ENCODE measurements around the gene PEMT.

PEMT gene

DNA sequence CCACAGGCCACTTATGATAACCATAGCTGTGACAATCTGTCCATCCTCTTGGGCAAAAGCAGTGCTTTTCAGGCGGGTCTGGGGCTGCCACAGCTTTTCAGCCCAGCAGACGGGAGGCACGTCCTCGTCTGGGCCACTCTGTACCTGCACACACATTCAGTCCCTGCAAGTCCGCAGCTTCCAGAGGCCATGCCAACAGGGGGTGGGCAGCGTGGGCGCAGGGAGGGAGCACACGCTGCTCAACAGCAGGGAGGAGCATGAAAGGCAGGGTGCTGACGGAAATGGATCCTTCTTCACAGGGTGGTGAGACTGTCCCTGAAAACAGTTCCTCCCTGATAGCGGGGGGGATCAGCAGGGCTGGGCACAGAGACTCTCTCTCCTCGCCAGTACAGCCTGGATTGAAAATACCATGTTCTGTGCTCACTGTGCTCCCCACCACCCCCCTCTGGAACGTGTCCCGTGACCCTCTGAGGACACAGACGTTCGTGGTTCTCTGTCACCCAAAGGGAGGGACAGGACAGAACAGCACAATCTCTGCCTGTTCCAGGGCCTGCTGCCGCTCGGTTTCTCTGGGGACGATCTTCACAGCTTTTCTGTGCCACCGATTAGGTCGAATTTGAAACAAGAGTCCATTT, 41.7 kb downstream of the PEMT start:
- DNase-seq, result no peak

DNA sequence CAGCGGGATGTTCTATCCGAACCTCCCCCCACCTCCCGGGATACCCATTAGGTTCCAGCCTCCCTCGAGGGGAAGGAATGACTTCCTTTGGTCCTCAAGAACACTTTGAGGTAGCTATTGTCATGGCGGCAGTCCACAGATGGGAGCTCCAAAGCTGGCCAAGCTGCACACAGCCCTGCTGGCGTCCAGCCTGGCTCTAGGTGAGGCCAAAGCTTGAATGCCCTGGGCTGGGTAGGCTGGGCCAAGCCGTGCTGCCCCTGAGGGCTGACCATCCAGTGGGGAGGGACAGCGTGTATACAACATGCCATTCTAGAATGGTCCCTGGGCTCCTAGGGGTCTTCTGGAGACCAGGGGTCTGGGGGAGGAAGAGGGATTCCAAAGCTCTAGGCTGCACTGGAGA, 43.5 kb downstream of the PEMT start:
- no peak for DNase-seq

DNA sequence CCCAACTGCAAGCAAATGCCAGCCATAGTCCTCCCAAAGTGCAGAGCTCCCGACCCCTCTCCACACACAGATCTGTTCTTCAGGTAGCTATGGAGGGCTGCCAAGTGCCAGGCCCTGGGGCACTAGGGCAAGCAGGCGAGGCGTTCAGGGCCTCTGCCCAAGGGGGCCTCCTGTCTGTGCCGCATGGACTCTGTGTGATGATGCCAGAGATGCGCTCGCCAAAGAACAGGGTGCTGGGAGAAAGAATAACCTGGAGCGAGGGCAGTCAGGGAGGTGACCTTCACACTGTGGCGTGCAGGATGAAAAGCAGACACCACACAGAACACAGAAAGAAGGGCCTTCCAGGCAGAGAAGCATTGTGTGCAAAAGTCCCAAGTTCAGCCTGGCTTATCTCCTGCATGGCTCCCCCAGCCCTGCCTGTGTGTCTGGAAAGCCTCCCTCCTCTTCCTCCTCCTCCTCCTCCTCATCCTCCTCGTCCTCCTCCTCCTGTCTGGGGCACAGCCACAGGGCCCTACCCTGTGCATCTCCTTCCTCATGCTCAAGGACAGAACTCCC, 44.2 kb downstream of the PEMT start:
- DNase-seq, result no peak

DNA sequence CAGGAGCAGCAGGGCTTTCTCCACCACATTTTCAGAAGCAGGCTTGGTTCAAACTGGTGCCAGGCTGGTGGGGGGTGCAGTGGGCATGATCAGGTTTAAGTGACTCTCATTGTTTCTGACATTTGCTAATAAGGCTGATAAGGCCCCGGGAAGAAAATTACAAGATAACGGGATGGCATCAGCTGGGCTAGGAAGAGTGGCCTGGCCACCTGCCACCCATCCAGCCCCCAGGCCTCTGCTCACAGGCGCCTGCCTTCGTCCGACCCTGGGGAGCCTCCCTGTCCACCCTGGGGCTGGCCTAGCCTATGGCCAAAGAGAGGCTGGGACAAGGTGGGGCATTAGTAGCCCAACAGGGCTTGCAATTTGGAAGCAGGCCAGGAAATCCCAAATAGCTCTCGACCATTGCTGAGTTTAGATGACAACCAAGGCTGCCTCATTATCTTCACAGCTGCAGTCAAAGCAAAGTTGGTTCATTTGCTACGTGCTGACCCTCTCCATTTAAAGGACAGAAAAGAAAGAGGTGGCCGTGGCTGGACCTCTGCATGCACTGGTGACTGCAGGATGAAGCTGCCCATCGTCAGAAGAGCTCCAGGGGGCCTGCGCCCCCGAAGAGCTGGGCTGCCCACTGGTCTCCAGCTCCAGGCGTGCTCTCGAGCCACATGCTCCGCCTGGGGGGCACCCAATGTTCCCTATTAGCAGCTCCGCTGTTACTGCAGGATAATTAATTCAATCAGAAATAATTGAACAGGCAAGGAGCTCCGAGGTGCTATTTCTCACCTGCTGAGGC, 44.9 kb downstream of the PEMT start:
- DNase-seq, result no peak

DNA sequence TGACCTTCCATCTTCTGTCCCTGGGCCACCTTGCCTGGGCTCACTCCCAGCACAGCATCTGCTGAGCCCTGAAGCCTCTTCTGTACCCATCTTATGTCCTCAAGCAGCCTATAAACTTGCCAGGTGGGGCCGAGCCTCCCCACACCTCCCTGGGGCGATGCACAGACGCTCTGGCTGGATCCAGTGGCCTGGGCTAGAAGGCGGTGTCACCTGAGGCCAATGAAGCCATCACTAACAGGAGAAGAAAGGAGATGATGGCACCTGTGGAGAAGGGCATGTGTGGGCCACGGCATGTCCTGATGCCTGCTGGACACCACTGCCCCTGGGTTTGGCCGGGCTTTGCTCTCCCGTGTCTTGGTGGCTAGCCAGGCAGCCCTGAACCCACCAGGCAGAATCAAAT, 45.5 kb downstream of the PEMT start:
- no peak for DNase-seq

DNA sequence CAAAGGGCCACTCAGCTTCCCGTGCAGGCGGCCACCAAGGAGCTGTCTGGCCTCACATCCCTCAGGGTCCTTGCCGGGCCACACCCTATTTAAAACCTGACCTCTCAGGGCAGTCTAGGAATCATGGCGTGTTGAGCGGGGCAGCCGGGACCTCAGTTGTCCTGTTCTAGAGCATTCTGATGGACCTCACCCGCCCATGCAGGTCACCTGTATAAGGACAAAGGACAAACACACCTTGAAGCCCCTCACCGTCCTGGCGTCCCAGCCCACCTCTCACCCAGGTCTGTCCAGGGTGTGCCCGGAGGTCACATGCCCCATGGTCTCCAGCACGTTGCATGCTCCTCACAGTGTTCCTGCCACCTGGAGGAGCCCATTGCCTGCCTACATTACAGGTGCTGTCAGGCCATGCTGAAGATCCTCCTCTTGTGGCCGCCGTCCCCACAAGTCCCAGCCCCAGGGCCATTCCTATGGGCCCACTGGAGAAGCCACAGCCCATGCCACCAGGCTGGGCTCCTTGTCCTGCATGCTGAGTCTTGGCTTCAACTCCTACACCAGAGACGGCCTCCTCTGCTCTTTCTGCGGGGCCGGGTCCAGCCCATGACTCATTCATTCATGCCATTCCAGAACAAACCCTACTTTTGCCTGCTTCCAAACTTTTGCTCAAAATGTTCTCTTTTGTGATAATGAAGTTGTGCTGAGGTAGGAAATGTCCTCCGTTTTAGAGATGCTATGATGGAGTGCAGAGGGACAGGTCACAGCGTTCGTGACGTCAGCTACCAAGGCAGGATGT, 46.3 kb downstream of the PEMT start:
- no peak for DNase-seq

DNA sequence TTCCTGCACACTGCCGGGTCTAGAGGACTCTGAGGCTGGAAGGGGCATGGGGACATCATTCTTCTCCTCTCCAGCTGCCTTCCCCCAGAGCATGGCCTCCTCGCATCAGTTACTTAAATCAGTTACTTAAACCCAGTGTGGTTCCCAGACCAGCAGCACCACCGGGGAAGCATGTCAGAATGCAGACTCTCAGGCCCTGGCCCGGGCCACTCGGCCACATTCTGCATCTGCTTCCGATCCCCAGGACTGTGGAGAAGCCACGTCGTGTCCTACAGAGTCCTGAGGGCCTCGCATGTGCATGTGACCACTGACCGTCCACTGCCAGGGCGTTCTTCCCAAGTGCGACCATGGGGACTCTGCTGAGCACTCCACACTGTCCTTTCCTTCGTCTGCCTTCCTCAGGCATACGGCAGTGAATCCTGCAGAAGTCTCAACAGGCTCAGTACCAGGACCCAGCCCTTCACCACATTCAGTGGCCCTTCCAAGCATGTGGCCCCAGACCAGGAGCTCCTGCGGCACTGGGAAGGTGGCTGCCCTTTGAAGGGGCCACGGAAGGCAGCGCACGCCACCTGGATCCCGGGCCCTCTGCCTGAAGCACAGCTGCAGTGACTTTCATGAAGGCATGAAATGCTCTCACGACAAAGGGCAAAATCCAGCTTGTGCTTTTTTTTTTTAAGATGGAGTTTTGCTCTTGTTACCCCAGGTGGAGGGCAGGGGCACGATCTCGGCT, 48.4 kb downstream of the PEMT start:
- DNase-seq, result no peak

DNA sequence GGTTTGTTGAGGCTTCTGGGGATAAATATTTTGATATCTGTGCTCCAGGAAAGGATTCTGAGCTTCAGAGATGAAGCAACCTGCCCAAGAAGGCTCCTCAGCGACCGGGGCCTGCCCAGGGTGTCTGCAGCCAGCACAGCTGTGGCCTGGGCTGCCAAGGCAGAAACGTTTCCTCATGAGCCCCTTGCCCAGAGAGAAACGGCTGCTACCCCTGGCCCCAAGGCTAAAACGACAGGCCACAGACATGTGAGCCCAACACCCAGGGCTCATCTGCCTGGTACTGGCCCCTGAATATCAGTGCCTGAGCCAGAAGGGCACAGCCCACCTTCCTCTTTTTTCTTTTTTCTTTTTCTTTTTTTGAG, 49.9 kb downstream of the PEMT start:
- DNase-seq, result no peak

DNA sequence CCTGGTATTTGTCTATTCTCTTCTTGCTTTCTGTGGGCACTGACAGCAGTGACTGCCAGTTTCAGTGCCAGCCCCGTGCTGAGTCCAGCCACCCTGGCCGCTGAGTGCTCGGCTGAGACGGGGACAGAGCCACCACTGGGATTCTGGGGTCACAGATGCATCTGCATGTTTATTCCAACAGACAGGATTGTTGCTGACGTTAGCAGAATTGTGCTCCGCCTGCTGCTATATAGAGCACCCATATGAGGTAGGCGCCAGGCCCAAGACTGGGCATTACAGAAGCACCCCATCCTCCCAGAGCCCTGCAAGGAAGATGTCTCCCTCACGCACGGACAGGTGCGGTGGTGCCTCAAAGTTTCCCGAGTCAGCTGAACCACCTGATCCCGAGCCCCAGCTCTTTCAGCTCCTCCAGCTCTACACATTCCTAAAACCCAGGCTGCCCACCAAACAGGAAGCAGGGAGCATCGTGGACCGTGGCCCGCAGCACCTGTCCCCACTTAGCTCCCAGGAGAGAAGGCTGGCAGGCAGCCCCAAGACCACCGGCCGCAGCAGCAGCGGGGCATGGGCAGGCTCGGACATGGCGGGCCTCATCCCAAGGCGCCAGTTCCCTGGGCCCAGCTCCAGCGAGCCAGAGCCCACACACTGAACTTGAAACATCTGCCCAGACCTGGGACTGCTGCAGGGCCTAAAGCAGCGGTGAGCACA, 50.4 kb downstream of the PEMT start:
- DNase-seq, result no peak

DNA sequence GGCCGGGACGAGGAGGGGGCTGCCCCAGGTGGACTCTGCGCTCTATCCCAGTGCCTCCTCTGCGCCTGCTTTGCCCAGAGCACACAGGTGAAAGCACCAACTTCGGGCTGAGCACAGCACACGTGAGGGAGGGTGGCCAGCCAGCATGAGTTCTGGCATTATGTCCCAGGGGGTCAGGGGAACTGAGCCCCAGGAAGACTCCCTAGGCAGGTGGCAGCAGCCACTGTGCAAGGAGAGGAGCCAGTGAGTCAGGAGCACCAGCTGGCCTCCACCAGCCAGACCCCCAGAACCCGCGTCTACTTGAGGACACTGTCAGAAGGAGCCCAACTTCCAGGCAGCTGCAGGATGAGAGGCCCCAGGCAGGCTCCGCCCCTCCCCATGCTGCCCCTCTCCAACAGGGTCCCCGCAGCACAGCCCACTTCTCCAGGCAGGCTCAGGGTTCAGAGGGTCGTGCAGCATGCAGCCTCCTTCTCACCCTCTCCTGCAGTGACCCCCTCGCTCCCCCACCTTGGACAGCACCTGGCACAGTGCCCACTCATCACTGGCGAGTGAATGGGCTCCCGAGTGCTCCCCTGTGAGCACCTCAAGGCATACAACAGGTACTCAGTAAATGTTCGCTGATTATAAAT, 51.1 kb downstream of the PEMT start:
- no peak for DNase-seq

DNA sequence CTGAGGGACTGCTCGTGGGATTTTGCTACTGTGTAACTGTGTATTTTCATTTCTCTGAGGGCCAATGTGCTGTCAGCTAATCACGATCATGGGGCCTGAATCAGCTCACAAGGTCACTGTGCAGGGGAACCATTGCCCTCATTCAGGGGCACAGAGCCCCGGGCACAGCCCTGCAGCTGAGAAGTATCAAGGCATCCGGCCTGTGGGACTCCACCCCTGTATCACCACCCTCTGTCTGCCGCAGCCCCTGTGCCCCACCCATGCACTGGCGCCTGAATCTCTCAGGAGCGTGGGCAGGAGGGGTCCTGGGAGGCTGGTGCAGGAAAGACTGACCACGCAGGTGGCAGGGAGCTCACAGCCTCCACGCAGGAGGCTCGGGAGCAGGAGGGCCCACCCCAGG, 51.9 kb downstream of the PEMT start:
- no peak for DNase-seq

DNA sequence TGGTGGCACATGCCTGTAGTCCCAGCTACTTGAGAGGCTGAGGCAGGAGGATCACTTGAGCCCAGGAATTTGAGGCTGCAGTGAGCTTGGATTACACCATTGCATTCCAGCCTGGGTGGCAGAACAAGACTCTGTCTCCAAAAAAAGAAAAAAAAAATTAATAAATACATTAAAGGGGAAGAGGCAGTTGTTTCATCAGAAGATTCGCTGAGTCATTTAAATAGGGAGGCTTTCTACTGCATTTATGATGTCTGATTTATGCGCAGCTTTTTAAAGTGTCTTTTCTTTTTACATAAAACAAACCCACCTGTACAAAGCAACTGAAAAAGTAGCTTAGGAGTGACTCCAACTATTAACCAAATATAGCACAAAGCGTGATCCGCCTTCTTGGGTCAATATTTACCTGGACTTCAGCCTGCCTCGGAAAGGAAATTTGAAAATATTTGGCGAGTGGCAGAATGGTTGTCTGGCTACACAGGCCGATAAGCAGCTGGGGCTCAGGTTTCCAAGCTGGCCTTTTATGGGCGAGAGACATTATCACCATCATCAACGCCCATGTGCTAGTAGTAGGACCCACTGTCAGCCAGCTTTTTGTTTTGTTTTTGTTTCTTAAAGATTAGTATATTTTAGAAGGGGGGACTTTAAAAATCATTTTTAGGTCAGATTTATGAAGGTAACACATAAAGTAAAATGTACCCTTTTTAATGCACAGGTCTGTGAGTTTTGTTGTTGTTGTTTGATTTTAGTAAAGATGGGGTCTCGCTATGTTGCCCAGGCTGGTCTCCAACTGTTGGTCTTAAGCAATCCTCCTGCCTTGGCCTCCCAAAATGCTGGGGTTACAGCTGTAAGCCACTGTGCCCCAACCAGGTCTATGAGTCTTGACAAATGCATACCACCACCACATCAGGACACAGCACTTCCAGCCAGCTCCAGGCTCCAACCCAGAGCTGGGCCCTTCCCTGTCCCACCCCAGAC, 52.8 kb downstream of the PEMT start:
- DNase-seq, result no peak

DNA sequence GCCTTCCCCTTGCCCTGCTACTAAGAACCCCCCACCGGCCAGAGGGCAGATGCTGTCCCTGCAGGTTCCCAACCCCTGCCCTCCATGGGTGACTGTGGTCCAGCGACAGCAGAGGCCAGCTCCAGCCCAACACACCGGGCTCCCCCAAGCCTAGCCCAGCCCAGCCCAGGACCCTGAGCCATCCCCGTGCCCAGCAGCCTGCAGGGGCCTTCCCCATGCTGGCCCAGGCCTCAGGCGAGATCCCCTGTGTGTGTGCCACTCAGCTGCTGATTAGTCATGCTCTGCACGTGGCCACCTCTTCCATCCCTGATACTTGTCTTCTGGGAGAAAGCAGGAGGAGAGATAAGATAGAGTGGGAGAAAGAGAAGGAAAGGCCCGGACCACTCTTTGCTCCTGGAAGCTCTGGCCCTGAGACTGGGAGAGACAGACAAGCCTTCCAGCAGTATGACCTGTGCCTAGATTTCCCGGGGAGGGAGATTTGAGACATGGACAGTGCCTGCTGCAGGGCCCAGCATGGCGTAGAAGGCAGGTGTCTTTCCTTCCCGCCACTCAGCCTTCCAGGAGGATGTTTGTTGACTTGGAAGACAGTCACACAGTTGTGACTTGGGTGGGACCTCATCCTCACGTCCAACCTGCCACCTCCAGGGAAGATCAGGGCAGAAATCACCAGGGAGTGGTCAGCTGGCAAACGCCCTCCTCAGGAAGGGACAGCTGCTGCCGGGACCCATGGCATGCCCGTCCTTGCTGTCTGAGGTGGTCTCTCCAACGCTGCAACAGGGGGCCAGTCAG, 54.0 kb downstream of the PEMT start:
- DNase-seq, result no peak

DNA sequence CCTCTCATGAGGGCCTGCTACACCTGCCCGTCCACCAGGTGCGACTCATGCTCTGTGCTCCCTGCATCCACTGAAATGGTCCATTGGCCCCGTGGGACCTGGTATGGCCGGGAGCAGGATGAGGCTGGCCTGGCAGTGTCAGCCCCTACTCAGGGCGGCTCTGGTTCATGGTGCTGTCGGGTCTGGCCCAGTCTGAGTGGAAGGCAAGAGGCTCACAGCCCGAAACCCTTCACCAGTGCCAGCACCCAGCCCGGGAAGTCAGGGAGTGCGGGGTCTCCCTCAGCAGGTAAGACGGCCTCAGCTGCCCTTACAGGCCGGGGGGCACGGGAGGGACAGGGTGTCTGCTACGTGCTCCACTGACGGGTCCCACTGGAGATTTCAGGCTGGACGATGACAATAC, 54.8 kb downstream of the PEMT start:
- DNase-seq, result no peak

DNA sequence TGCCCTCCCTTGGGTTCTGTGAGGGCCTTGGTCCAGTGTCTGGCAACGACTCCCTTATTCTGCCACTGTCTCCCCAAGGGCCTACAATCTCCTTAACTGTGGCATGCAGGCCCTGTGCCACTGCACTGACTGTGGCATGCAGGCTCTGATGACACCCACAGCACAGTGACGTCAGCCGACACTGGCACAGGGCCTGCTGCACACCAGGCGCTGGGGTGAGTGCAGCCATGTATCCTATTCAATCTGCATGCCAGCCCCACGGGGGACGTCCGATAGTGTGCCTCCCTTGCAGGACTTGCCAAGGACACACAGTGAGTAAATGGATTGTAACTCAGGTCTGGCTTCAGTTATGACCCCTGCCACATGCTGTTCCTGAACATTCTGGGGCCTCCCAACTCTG, 55.6 kb downstream of the PEMT start:
- DNase-seq, result no peak

DNA sequence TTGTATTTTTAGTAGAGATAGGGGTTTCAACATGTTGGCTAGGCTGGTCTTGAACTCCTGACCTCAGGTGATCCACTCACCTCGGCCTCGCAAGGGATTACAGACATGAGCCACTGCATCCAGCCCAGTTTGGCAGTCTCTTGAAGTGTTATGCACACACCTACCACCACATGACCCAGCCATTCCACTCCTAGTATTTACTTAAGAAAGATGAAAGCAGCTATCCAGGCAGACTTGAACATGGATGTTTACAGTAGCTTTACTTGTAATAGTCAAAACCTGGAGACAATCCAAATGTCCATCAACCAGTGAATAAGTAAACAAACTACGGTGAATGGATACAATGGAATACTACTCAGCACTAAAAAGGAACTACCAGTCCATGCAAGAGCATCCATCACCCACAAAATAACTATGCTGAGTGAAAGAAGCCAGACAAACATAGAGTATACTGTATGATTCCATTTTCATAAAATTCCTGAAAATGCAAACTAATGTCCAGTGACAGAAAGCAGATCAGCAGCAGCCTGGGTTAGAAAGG, 57.5 kb downstream of the PEMT start:
- DNase-seq, result no peak

DNA sequence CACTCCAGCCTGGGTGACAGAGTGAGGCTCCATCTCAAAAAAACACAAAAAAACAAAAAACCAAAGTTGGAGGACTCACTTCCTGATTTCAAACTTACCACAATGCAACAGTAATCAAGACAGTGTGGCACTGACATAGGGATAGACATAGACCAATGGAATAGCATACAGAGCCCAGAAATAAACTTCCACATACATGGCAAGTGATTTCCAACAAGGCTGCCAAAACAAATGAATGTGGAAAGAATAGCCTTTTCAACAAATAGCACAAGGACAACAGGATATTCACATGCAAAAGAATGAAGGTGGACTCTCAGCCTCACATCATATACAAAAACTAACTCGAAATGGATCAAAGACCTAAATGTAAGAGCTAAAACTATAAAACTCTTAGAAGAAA, 58.5 kb downstream of the PEMT start:
- no peak for DNase-seq

DNA sequence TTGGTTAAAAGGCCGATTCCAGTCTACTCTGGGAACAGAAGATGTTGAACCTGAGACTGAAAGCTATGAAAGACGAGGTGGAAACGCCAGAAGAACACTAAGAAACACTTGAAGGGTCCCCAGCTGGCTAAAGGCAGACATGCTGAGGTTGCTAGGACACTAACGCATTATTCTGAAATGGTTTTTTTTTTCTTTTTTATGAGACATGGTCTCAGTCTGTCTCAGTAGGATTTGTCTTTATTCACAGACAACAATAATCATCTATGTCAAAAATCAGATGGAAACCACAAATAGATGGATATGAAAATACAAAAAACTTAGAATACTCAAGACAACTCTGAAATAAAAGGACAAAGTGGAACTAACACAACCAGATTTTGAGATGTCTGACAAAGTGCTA, 60.4 kb downstream of the PEMT start:
- no peak for DNase-seq

All from stimulated activated CD4-positive, alpha-beta T cell treated with anti-CD3 and anti-CD28 coated beads, Interleukin-4, amount 100 ng/mL, for 24 hours (primary cell).